ENCODE results near the gene SLC26A11.
"Not testable (repeated sequence)": the region's sequence is repeated elsewhere in the genome, so short reads cannot be mapped to it uniquely, and the experiment has no call there.

SLC26A11 gene

GRCh38 chr17:80252871-80253270 is 32.6 kb downstream of the SLC26A11 start:
- TF ChIP-seq CTCF (IDR thresholded peaks at IDR 0.05; ENCODE audit: low read depth, low read length): peak; percentile 39
- peak in 1 of 2 donors; percentile 18 for DNase-seq (ENCODE audit: low read depth in 2 of 2)
- H3K4me3 ChIP-seq (replicated peaks in 1 of 2; ENCODE audit: low read depth in 2 of 2, low read length in 2 of 2): no peak overlapping the region

- TF ChIP-seq CTCF (IDR thresholded peaks at IDR 0.05; ENCODE audit: low read depth, low read length): no peak
- no peak for DNase-seq (ENCODE audit: low read depth in 2 of 2)
- no peak overlapping the region for H3K4me3 ChIP-seq (replicated peaks in 1 of 2; ENCODE audit: low read depth in 2 of 2, low read length in 2 of 2)
Observed at GRCh38 chr17:80253631-80254395, 33.6 kb downstream of the SLC26A11 start.

GRCh38 chr17:80254396-80255251 is 34.4 kb downstream of the SLC26A11 start:
- TF ChIP-seq CTCF (IDR thresholded peaks at IDR 0.05; ENCODE audit: low read depth, low read length): no peak
- DNase-seq (ENCODE audit: low read depth in 2 of 2): peak; percentile 79 to 92
- no peak overlapping the region for H3K4me3 ChIP-seq (replicated peaks in 1 of 2; ENCODE audit: low read depth in 2 of 2, low read length in 2 of 2)

- TF ChIP-seq CTCF (IDR thresholded peaks at IDR 0.05; ENCODE audit: low read depth, low read length): no peak
- H3K4me3 ChIP-seq (replicated peaks in 1 of 2; ENCODE audit: low read depth in 2 of 2, low read length in 2 of 2): no peak overlapping the region
- DNase-seq (ENCODE audit: low read depth in 2 of 2): no peak
Observed at GRCh38 chr17:80256034-80256350, 35.8 kb downstream of the SLC26A11 start.

- TF ChIP-seq CTCF (IDR thresholded peaks at IDR 0.05; ENCODE audit: low read depth, low read length): no peak
- DNase-seq (ENCODE audit: low read depth in 2 of 2): no peak
- no peak overlapping the region for H3K4me3 ChIP-seq (replicated peaks in 1 of 2; ENCODE audit: low read depth in 2 of 2, low read length in 2 of 2)
Observed at GRCh38 chr17:80257716-80258213, 37.5 kb downstream of the SLC26A11 start.

GRCh38 chr17:80258296-80258695 is 38.1 kb downstream of the SLC26A11 start:
- DNase-seq (ENCODE audit: low read depth in 2 of 2); H3K4me3 ChIP-seq (replicated peaks in 1 of 2; ENCODE audit: low read depth in 2 of 2, low read length in 2 of 2): not testable (repeated sequence)

GRCh38 chr17:80259457-80260068 is 39.3 kb downstream of the SLC26A11 start:
- TF ChIP-seq CTCF (IDR thresholded peaks at IDR 0.05; ENCODE audit: low read depth, low read length): no peak
- H3K4me3 ChIP-seq (replicated peaks in 1 of 2; ENCODE audit: low read depth in 2 of 2, low read length in 2 of 2): peak overlapping the region; percentile 48 to 50
- DNase-seq (ENCODE audit: low read depth in 2 of 2): peak in 1 of 2 donors; percentile 26

Measured in cardiac fibroblast (primary cell).